ENCODE data around the gene NFAT5.

The NFAT5 gene

GRCh38 chr16:69589434-69590269 lies 23.9 kb downstream of the NFAT5 start:
- in situ Hi-C loops (cut with HindIII; ENCODE audit: low sequenced_read_pairs): no loop called here

GRCh38 chr16:69590590-69590989 lies 24.8 kb downstream of the NFAT5 start:
- in situ Hi-C loops (cut with HindIII; ENCODE audit: low sequenced_read_pairs): no loop called here

- in situ Hi-C loops (cut with HindIII; ENCODE audit: low sequenced_read_pairs): no loop called here
Observed at GRCh38 chr16:69593751-69594255, 28.0 kb downstream of the NFAT5 start.

- in situ Hi-C loops (cut with HindIII; ENCODE audit: low sequenced_read_pairs): no loop called here
Observed at GRCh38 chr16:69595127-69596036, 29.6 kb downstream of the NFAT5 start.

GRCh38 chr16:69596801-69597200 lies 31.0 kb downstream of the NFAT5 start:
- in situ Hi-C loops (cut with HindIII; ENCODE audit: low sequenced_read_pairs): no loop called here

GRCh38 chr16:69598045-69598444 lies 32.3 kb downstream of the NFAT5 start:
- in situ Hi-C loops (cut with HindIII; ENCODE audit: low sequenced_read_pairs): no loop called here

- in situ Hi-C loops (cut with HindIII; ENCODE audit: low sequenced_read_pairs): no loop called here
Observed at GRCh38 chr16:69599731-69600130, 34.0 kb downstream of the NFAT5 start.

GRCh38 chr16:69600202-69600601 lies 34.4 kb downstream of the NFAT5 start:
- in situ Hi-C loops (cut with HindIII; ENCODE audit: low sequenced_read_pairs): no loop called here

GRCh38 chr16:69601250-69601649 lies 35.5 kb downstream of the NFAT5 start:
- in situ Hi-C loops (cut with HindIII; ENCODE audit: low sequenced_read_pairs): no loop called here

- in situ Hi-C loops (cut with HindIII; ENCODE audit: low sequenced_read_pairs): loop anchor here (5.0 kb wide), 2 partner anchors 55 to 95 kb away; no protein-coding TSS in a partner anchor
Observed at GRCh38 chr16:69606985-69607384, 41.2 kb downstream of the NFAT5 start.

GRCh38 chr16:69607674-69608073 lies 41.9 kb downstream of the NFAT5 start:
- in situ Hi-C loops (cut with HindIII; ENCODE audit: low sequenced_read_pairs): loop anchor here (5.0 kb wide), 2 partner anchors 55 to 95 kb away; no protein-coding TSS in a partner anchor

- in situ Hi-C loops (cut with HindIII; ENCODE audit: low sequenced_read_pairs): no loop called here
Observed at GRCh38 chr16:69610356-69610755, 44.6 kb downstream of the NFAT5 start.

GRCh38 chr16:69611103-69611640 lies 45.4 kb downstream of the NFAT5 start:
- in situ Hi-C loops (cut with HindIII; ENCODE audit: low sequenced_read_pairs): no loop called here

GRCh38 chr16:69613378-69614154 lies 47.8 kb downstream of the NFAT5 start:
- in situ Hi-C loops (cut with HindIII; ENCODE audit: low sequenced_read_pairs): no loop called here

- in situ Hi-C loops (cut with HindIII; ENCODE audit: low sequenced_read_pairs): no loop called here
Observed at GRCh38 chr16:69615528-69615927, 49.8 kb downstream of the NFAT5 start.

- in situ Hi-C loops (cut with HindIII; ENCODE audit: low sequenced_read_pairs): no loop called here
Observed at GRCh38 chr16:69616082-69616481, 50.3 kb downstream of the NFAT5 start.

GRCh38 chr16:69618307-69618706 lies 52.5 kb downstream of the NFAT5 start:
- in situ Hi-C loops (cut with HindIII; ENCODE audit: low sequenced_read_pairs): no loop called here

GRCh38 chr16:69618721-69619120 lies 53.0 kb downstream of the NFAT5 start:
- in situ Hi-C loops (cut with HindIII; ENCODE audit: low sequenced_read_pairs): no loop called here

- in situ Hi-C loops (cut with HindIII; ENCODE audit: low sequenced_read_pairs): no loop called here
Observed at GRCh38 chr16:69619514-69619913, 53.7 kb downstream of the NFAT5 start.

GRCh38 chr16:69620573-69620972 lies 54.8 kb downstream of the NFAT5 start:
- in situ Hi-C loops (cut with HindIII; ENCODE audit: low sequenced_read_pairs): no loop called here

All from endothelial cell of hepatic sinusoid (primary cell).